ENCODE results near the gene ATP2B1.

Gene ATP2B1

GRCh38 chr12:89574736-89575208 is 133.9 kb downstream of the ATP2B1 start:
- no peak for DNase-seq

- DNase-seq: no peak
These were observed 135.4 kb downstream of the ATP2B1 start for GRCh38 chr12:89573051-89573810.

DNA sequence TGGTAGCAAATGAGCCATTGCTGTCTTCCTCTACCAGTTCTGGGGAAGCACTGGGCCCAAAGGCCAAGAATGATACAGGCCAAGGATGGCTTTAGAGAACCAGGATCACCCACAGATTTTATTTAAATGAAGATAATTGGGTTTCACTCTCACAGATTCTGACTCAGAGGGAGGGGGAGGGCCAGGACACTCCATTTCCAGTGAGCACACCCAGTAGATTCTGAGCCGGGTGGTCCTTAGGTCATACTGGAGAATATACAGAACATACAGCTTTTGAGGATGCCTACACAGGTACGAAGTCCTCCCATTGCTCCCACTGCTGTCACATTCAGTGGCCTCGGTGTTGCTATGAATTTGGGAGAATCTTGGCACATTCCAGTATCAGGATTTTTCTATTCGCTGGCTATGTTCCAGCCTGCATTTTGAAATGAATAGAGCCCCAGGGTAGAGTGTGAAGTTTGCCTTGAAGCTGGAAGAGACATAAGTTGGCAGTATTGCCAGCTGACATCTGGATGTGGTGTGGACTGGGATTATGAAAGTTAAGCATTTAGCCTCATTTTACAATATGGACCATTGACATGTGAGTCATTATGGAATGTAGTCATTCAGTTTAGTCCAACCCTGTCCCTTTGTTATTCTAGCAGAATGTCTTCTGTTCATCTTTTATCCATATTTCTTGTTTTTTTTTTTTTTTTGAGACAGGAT is 137.0 kb downstream of the ATP2B1 start:
- no peak for DNase-seq

DNA sequence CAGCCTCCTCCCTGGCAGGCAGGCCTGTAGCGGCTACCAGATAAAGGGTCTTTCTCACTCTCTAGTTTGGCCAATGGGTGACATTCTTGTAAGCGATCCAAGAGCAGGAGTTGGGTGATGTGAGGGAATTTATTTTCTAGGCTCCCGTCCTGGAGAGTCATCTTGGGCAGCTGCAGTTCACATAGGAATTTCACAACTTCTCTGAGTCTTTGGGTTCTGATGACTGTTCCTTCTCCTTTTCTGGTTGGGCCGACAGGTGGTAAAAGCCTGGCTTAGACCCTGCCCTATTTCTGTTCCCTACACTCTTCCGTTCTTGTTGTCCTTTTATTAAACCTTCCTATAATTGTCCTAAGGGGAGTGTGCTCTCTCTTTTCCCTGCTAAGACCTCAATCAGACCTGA is 140.2 kb downstream of the ATP2B1 start:
- DNase-seq: no peak

DNA sequence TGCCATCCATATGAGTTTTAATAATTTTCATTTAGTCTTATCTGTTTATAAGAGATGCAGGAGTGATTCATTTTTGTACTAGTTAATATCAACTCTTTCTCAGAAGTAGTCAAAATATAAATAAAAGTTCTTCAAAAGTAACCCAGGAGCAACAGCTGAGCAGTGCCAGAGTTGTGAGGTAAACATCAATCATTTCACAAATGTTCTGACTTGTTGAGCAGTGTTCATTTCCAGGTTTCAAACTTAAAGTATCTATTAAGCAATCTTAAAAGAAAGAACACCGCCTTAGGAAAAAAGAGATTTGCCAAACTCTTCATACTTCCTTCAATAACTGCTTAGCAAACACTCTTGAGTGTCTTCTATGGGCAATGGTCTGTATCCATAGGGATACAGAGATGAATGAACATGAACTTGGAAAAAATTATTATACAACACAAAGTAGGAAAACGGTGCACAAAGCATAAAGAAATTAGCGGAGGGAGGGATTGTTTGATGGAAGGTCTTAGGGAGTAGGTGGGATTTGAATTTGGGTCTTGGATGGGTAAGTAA is 140.9 kb downstream of the ATP2B1 start:
- no peak for DNase-seq

DNA sequence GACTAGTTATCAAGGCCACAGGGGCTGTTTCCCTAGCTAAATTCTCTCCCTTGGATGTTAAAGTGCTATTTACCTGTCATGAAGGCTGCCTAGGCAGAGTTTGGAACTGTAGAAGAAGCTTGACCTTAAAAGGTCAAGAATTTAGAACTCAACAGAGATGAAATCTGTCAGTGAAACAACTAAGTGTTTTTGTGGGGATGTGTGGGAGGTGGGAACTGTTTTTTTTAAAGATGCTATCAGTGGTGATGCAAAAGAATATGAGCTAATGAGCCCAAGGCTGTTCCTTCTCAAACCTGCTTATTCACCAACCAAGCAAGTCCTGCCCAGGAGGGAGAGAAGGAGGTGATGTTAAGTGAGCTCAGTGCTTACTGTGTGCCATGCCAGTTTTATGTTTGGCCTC is 142.0 kb downstream of the ATP2B1 start:
- no peak for DNase-seq

DNA sequence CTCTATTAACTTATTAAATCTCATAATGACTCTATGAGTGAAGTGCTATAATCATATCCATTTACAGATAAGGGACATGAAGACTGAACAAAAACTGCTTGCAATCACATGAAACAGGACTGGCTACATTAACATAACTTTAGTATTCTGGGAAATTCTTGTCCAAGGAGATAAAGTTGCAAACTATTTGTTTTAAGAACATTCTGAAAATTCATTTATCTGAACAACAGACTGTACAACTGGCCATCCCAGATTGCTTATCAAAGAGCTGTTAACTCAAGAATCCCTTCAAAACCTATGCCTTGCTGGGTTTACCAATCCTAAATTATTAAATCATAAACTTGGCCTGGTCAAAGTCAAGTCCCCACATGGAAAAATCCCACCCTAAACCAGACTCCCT is 143.6 kb downstream of the ATP2B1 start:
- no peak for DNase-seq

DNA sequence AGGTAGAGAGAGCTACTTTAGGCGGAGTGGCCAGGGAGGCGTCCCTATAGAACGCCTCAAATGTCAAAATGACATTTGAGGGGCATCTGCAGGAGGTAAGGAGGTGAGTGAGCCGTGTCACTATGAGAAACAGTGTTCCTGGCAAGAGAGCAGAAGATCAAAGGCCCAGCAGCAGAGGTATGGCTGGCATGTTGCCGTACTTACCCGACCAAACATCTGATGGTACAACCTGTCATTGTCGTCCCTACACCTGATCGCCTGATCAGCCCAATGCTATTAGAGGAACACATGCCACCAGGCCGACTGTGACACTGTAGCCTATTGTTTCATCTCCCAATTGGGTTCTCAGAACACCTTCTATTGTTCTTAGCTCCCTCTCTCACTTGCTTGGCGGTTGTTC is 148.9 kb downstream of the ATP2B1 start:
- no peak for DNase-seq

- no peak for DNase-seq
These were observed 151.7 kb downstream of the ATP2B1 start for GRCh38 chr12:89556976-89557375.

- DNase-seq: no peak
These were observed 156.3 kb downstream of the ATP2B1 start for GRCh38 chr12:89552376-89552775.

DNA sequence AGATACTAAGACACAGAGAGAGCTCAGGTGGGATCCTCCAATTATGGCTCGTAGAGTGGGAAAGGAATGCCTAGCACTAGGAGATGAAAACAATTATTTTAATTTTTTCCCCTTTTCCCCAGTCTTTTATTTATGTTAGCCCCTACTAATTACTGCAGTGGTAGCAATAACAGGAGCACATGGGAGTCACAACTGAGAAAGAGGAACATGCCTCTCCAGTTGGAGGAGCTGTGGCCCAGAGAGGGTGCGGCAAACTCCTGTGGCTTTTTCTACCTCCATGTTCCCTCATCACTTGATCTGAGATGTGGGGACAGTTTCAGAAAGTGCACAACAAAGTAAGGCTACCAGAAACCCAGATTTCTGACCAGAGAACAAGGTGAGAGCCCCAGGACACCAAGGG is 156.9 kb downstream of the ATP2B1 start:
- no peak for DNase-seq

DNA sequence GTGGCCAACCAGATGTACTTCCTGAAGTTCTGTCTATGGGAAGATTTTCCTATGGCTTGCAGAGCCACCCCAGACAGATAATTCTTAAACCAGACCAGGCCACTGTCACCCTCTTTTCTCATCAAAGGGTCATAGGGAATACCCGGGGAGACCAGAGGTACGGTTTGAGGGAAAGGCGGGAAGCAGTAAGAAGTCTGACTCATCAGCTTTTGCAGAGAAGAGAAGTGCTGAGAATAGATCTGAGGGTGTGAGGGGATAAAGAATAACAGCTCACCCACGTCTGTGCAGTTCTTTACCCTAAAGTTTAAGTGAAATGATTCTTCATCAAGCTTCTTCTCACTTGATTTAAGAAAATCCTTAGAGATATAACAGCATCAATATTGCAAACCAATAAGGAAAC is 161.5 kb downstream of the ATP2B1 start:
- DNase-seq: no peak

DNA sequence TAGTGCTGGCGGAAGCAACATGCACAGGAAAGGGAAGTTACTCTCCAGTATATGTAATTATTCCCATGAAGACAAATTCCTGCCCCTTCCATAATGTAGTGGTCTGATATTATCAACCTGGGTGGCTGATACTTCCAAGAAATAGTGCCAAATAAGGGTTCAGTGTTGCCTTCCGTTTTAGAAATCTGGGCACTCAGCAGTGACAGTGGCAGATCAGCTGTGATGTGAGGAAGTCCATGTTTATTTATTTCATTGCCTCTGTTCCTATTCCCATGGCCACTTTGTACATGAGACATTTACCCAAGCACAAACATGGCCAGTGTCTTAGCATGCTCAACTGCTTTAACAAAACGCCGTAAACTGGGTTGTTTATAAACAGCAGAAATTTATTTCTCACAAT is 162.5 kb downstream of the ATP2B1 start:
- no peak for DNase-seq

GRCh38 chr12:89544681-89545184 is 163.9 kb downstream of the ATP2B1 start:
- DNase-seq: no peak

GRCh38 chr12:89544022-89544421 is 164.6 kb downstream of the ATP2B1 start:
- DNase-seq: no peak

DNA sequence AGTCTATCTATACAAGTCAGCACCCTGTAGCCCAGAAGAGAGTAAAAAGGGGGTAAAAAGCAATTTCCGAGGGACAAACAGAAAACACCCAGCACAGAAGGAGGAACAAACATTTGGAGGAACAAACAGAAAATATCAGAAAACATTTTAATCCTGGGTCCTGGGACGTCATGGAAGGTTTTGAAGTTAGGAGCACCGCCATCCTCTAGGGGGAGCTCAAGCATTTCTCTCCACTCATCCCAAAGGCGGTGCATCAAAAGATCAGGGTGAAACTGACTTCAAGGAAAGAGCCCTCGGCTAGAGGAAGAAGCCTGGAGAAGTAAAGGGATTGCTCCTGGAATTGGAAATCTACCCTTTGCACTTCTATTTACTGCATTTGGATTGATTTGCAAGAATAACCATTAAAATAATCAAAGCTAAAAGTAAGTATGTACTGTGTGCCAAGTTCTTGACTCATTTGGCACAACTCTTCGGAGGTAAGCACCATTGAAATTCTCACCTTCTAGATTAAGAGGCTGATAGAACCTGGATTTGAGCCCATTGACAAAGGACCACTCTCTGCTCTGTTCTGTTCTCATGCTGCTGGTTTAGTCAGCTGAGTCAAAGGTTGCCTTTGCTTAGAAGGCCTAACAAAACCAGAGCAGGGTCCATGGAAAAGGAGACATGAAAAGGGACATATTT is 165.6 kb downstream of the ATP2B1 start:
- DNase-seq: peak; percentile 27

DNA sequence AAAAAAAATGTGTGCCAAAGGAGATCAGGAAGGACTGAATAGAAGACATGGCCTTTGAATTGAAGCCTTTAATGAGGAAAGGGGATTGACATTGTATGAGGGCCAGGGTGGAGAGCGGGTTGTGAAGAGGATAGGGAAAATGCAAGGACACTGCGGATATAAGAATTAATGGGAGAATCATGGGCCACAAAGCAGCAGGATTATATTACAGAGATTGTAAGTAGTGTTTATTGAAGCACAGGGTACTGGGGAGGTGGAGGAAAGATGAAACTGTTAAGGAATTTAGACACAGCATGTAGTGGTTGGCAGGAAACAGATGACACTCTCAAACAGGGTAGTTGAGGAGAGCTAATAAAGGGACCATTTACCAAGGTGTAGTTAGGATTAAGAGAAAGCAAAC is 166.4 kb downstream of the ATP2B1 start:
- no peak for DNase-seq

DNA sequence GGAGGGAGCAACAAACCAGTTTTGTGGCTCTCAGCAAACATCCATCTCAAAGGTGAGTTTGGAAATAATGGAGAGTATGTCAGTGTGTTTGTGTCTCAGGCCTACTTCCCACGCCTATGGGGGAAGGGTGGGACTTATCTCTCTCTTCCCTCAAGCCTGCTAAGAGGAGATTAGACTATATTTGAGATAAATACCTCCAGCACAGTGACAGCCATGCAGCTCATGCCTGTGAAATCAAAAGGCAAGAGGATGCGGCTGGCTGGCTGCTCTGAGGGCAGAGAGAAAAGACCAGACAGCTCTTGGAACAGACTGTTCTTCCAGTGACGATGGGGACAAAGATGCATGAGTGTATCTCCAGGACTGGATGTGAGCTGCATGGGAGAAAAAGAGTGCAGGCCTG is 168.1 kb downstream of the ATP2B1 start:
- no peak for DNase-seq

DNA sequence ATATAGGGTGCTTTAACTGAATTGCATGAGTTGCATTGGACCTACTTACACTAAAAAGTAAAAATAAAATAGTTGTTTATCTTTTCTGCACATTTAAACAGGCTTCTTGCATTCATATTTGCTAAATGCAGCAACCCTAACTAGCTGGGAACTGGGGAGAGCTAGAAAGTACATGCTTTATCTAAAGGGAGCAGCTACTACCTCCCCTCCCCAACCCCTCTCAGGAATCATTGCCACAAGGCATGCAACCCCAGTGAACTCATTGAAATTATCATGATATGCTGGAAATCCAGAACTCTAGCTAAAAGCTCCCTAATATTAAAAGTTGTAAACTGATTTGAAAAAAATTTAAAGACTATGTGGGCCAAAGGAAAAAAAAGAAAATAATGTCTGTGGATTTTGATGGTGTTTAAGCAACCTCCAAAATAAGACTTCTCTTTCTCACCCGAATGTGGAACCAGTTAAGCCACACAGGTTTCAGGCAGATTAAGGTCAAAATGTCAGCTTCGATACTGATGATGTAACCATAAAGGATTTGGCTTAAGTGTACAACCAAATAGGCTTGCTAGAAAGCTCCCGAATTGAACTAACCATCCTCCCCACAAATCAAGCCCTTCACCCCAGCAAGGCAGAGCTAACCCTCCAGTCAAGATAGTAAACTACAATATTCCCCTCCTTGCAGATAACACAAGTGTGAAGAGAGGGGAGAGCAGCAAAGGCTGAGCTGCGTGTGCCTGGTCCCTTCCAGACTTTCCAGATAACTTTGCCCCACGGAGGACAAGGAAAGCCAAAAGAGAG is 169.0 kb downstream of the ATP2B1 start:
- DNase-seq: no peak

DNA sequence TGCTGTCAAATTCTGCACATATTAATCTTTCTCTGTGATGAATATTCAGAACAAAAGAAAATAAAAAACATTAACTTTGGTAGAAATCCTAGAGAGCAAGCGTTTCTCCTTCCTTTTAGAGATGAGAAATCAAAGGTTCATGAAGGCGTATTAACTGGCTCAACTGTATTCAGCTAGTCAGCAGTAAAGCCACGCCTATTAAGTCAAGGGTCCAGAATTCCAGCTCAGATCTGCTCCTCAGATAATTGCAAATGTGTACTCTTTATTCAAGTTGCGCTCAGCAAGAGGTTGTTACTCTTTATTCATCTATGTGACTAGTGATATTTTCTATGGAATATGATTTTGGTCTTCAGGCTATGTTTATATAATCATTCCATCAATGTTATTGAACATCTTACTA is 169.7 kb downstream of the ATP2B1 start:
- no peak for DNase-seq
